ENCODE data around the gene ITGA6.

DNA sequence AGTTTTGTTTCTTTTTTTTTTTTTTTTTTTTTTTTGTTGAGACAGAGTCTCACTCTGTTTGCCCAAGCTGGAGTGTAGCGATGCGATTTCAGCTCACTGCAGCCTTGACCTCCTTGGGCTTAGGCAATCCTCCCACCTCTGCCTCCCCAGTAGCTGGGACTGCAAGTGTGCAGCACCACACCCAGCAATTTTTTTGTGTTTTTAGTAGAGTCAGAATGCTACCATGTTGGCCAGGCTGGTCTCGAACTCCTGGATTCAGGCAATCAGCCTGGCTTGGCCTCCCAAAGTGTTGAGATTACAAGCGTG lies 8.2 kb downstream of the ITGA6 start:
- TF ChIP-seq, protein P1, sequence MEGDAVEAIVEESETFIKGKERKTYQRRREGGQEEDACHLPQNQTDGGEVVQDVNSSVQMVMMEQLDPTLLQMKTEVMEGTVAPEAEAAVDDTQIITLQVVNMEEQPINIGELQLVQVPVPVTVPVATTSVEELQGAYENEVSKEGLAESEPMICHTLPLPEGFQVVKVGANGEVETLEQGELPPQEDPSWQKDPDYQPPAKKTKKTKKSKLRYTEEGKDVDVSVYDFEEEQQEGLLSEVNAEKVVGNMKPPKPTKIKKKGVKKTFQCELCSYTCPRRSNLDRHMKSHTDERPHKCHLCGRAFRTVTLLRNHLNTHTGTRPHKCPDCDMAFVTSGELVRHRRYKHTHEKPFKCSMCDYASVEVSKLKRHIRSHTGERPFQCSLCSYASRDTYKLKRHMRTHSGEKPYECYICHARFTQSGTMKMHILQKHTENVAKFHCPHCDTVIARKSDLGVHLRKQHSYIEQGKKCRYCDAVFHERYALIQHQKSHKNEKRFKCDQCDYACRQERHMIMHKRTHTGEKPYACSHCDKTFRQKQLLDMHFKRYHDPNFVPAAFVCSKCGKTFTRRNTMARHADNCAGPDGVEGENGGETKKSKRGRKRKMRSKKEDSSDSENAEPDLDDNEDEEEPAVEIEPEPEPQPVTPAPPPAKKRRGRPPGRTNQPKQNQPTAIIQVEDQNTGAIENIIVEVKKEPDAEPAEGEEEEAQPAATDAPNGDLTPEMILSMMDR (IDR thresholded peaks at IDR 0.05), result no peak
- no peak for TF ChIP-seq ZFX (IDR thresholded peaks at IDR 0.05; ENCODE audit: borderline replicate concordance)

Measured in 22Rv1 (cell line).